NCI-H2081 treated with DMSO at 0.1 percent for 48 hours (cell line): Measurements from ENCODE around the gene LSR.

Source experiments
- DNase-seq: peaks from one replicate; lab custom pipeline; 2025; lab: John Stamatoyannopoulos, UW

LSR gene

GRCh38 chr19:35302446-35302845, 53.6 kb downstream of the LSR start:
- no peak for DNase-seq

- DNase-seq, result no peak
Observed at GRCh38 chr19:35303357-35303915, 54.6 kb downstream of the LSR start.

DNA sequence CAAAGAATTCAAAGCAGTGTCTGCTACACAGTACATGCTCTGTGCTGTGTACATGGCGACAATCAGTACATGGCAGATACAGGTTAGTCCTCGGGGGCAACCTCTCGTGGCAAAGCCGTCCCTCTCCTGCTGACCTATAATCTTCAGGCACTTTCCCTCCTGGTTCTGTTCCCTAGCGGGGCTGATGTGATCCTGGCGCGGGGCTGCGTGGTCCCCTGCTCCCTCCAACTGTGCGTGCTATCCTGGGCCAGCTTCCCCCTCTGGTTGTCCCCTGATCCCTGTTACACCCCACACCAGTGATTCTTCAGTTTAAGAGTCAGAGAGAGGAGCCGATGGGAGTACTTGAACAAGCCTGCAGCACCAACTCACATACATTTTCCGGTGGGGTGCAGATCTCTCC, 55.2 kb downstream of the LSR start:
- no peak for DNase-seq

GRCh38 chr19:35305181-35305580, 56.4 kb downstream of the LSR start:
- DNase-seq, result no peak

DNA sequence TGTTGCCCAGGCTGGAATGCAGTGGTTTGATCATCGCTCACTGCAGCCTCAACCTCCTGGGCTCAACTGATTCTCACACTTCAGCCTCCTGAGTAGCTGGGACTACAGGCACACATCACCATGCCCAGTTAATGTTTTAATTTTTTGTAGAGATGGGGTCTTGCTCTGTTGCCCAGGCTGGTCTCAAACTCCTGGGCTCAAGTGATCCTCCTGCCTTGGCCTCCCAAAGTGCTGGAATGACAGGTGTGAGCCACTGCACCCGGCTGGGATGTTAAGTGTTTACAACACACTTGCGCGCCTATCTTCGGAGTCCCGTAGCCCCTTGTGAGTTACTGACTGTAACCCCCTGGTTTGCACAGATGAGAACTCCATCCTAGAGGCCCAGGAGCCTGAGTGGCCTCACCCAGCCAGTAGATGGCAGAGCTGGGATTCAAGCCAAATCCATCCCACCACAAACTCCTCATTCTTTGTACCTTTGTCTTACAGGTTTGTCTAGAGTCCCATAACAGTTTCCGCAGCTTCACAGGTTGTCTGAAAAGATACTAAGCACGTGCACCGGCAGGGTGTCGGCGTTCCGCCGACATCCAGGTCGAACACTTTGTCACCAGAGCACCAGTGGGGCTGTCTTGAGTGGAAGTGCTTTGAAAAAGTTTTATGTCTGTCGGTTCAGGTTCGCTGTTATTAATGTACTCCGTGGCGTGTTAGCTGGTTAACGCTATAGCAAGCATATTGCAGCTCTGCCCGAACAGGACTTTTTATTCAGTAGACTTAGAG, 57.9 kb downstream of the LSR start:
- no peak for DNase-seq

DNA sequence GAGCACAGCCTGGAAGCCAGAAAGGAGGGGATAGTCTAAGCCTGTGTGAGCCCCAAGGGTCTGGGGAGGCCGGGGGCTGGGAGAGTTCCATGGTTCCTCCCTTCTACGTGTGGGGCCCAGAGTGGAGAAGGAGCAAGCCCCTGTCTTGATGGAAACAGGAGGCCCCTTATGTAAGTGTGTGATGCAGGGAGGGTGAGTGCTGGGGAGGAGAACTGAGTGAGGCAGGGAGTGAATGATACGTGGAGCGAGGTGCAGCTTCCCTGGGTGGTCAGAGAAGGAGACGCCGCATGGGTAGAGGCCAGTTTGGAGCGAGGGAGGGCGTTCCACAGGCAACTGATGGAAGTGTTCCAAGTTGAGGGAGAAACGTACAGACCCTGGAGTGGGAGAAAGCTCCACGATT, 59.1 kb downstream of the LSR start:
- no peak for DNase-seq

DNA sequence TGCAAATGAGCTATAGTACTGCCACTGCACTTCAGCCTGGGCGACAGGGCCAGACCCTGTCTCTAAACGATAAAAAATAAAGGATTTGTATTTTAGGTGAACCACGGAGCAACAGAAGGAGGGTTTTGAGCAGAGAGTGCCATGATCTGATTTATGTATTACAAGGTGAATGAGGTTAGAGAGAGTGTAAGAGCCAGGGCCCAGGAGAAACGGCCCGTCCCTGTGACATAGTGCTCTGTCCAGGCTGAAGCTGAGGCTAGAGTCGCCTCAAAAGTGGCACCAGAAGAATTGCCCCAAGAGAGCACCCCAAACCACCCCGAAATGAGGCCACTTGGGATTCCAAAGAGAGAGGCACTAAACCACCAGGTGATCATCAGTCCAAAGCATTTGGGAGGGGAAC, 60.1 kb downstream of the LSR start:
- no peak for DNase-seq

DNA sequence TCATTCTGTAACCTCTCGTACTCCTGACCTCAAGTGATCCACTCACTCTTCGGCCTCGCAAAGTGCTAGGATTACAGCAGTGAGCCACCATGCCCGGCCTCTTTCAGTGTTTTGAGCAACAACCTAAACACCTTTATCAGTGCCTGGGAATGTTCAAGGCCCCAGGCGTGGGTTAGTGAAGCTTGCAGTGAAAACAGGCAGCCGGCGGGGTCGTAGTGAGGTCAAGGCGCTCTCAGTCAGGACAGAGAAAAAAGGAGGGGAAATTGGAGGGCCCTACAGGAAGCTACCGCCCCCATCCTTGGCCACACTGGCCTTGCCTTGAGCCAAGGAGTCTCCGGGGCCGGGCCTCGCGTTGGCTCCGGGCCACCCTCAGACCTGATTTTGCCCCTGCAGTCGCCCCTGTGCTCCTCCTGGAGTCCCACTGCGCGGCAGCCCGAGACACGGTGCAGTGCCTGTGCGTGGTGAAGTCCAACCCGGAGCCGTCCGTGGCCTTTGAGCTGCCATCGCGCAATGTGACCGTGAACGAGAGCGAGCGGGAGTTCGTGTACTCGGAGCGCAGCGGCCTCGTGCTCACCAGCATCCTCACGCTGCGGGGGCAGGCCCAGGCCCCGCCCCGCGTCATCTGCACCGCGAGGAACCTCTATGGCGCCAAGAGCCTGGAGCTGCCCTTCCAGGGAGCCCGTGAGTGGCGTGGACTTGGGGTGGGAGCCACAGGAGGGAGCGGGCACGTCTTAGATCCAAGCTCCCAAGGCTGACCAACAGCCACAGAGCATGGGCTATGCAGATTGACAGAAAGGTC, 60.9 kb downstream of the LSR start:
- DNase-seq, result no peak

DNA sequence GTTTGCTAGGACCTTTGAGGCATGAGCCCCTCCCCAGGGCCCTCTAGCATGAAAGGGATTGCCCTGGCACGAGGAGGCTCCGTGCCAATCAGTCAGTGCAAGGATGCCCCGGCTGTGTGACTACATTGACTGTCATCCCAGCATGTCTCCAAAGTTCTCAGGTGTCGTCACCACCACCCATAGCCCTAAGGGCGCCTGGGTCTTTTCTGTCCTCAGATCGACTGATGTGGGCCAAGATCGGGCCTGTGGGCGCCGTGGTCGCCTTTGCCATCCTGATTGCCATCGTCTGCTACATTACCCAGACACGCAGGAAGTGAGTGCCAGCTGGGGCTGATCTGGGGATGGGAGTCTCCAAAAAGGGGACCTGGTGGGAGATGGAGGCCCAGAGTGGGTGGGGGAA, 61.5 kb downstream of the LSR start:
- no peak for DNase-seq

DNA sequence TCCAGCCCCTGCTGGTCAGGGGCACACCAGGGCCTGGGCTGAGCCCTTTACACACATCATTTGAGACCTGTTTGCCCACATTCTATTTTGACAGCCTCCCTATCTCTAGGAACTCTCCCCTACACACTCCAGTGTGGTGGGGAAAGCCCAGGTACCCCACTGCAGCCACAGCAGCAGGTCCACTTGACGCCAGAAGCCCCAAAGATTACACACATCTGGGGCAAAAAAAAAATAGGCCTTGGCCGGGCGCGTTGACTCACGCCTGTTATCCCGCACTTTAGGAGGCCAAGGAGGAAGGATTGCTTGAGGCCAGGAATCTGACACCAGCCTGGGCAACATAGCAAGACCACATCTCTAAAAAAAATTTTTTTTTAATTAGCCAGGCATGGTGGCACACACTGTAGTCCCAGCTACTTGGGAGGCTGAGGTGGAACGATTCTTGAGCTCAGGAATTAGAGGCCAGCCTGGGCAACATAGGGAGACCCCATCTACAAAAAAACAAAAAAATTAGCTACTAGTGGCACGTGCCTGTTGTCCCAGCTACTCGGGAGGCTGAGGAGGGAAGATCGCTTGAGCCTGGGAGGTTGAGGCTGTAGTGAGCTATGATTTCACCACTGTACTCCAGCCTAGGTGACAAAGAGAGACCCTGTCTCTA, 62.1 kb downstream of the LSR start:
- no peak for DNase-seq

DNA sequence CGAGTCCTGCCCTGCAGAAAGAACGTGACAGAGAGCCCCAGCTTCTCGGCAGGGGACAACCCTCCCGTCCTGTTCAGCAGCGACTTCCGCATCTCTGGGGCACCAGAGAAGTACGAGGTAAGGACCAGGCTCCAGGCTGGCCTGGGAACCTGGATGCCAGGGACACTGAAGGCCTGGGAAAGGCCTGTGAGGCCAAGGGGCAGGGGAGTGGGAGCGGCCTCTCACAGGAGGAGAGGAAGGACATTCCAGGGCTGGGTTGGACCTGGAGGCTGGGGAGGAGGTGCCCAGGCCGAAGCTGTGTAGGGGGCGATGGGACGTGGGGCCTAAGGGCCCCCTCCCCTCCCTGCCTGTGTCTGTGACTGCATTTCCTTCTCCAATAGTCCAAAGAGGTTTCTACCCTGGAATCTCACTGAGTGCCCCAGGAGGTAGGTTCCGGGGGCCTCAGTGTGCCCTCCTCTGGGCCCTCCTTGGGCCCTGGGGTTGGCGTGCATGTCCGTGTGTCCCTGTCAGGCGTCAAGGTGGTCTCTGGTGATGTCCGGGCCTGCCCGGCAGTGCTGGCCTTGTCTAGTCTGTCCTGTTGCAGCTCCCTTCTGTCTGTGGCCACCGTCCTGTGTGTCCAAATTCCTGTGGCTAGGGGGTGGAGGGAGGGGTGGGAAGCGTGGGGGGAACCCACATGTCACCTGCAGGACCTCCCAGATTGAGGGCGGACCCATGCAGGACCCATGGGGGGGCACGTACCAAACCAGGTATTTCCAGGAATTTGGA, 63.3 kb downstream of the LSR start:
- no peak for DNase-seq

DNA sequence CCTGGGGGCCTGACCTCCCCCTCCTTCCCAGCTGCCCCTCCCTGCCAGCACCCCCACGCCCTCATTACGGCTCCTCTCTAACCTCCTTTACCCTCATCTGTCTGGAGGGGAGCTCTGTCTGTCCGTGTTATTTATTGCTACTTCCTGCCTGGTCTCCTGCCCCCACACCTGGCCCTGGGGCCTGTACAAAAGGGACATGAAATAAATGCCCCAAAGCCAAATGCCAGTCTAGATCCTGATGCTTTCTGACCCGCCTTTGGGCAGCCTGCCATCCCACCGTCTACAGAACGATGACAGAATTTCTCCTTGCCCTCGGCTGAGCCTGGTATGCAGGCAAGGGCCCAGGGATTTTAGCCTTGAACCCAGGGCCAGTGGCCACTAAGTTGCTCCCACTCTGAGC, 64.8 kb downstream of the LSR start:
- DNase-seq, result no peak

DNA sequence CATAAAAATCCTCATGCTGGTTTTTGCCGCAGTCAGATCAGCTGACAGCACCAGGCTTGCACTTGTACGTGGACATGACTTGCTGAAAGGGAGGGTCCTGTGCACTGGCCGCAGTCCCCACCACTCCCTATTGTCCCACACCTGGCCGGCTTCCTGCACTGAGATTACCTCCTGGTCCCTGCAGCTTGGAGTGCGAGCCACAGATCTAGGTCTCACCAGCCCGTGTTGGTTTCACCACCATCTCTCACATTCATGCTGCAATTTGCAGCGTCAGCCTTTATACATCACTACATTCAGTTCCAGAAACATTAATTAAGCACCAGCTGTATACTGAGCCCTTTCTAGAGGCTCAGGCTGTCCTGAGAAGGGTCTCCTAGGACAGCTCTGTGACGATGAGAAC, 65.2 kb downstream of the LSR start:
- DNase-seq, result no peak

- no peak for DNase-seq
Observed at GRCh38 chr19:35314858-35315470, 66.2 kb downstream of the LSR start.

- DNase-seq, result no peak
Observed at GRCh38 chr19:35315883-35316282, 67.1 kb downstream of the LSR start.

- no peak for DNase-seq
Observed at GRCh38 chr19:35316560-35316959, 67.8 kb downstream of the LSR start.
